RWPE1 (cell line): Measurements from ENCODE around the gene MBP.
"Not testable (repeated sequence)": the region's sequence is repeated elsewhere in the genome, so short reads cannot be mapped to it uniquely, and the experiment has no call there.

ENCODE experiments used
- CTCF ChIA-PET: fragments of 350-600 bp; sonication (Branson Sonifier 250); formaldehyde crosslinking; extraction: SDS; loops from one replicate; lab custom pipeline; 2021; lab: Yijun Ruan, JAX
- POLR2A ChIA-PET: fragments of 400-600 bp; formaldehyde crosslinking; extraction: SDS; loops from one replicate; lab custom pipeline; 2020; ENCODE audit warnings: antibody characterized with exemption; ENCODE audit not compliant: low non-redundant PET; lab: Yijun Ruan, JAX
- DNase-seq: peaks from one replicate; pipeline ENCODE4 v3.0.0; 2012; ENCODE audit warnings: low spot score
- H3K27ac ChIP-seq: fragments of 450-650 bp; 2 replicates; pipeline ENCODE4 v1.5.1; 2017
- CTCF ChIP-seq: fragments of 450-650 bp; conservative IDR thresholded peaks from 2 replicates; pipeline ENCODE4 v1.5.1; 2017; ENCODE audit warnings: low read depth, mild to moderate bottlenecking

Gene MBP

DNA sequence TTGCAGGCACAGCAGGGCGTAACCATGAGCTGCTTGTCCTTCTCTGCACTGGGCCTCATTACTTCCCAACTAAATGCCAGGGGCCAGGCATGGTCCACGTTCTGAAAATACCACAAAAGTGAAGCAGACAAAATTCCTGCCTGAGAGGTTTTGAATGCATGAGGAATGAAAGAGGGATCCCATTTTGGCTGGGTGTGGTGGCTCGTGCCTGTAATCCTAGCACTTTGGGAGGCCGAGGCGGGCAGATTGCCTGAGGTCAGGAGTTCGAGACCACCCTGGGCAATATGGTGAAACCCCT lies 139.5 kb downstream of the MBP start:
- no peak for TF ChIP-seq CTCF
- ChIA-PET CTCF (interaction anchor here (0.6 kb wide), 1 partner anchor 92 kb away, joined by 3 read pairs; no protein-coding TSS in a partner anchor), POLR2A (no interaction called here)
- no peak for DNase-seq
- H3K27ac ChIP-seq = no peak overlapping the region

DNA sequence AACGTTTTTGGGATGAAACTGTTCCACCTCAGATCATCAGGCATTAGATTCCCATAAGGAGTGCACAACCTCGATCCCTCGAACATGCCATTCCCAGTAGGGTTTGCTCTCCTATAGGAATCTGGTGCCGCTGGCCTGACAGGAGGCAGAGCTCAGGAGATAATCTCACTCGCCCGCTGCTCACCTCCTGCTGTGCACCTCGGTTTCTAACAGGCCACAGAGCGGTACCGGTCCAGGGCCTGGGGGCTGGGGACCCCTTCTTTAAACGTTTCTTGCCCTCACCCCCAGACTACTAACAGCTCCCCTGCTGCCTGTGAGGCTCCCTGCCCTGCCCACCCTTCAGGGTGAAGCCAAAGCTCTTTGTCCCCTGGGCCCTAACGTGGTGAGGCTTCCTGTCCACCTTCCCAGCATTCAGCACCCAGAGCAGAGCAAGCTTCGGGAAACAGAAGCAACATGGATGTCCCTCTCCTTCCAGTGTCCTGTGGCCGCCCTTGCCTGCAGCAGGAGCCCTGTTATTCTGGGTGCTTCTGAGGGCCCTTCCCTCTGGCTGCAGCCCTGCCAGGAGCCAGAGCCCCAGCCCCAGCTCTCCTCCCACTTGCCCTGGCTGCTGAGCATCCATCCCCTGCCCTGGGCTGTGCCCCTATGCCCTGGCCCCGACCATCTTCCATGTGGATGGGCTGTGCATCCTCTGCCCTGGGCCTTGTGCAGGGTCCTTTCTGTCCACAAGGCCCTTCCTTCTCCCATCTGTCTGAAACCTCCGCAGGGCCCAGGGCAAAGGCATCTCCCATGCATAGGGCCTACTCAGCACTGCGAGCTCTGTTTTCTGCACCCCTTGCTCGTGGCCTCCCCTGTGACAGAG lies 140.1 kb downstream of the MBP start:
- no peak for DNase-seq
- H3K27ac ChIP-seq = no peak overlapping the region
- ChIA-PET POLR2A (no interaction called here), CTCF (no interaction called here)
- TF ChIP-seq CTCF = no peak

- TF ChIP-seq CTCF = no peak
- POLR2A ChIA-PET = no interaction called here
- H3K27ac ChIP-seq = no peak overlapping the region
- DNase-seq = no peak
- CTCF ChIA-PET = no interaction called here
Measured at GRCh38 chr18:76991021-76991688, 141.4 kb downstream of the MBP start.

- H3K27ac ChIP-seq, POLR2A ChIA-PET, DNase-seq, CTCF ChIA-PET: not testable (repeated sequence)
Measured at GRCh38 chr18:76990343-76991020, 142.1 kb downstream of the MBP start.

DNA sequence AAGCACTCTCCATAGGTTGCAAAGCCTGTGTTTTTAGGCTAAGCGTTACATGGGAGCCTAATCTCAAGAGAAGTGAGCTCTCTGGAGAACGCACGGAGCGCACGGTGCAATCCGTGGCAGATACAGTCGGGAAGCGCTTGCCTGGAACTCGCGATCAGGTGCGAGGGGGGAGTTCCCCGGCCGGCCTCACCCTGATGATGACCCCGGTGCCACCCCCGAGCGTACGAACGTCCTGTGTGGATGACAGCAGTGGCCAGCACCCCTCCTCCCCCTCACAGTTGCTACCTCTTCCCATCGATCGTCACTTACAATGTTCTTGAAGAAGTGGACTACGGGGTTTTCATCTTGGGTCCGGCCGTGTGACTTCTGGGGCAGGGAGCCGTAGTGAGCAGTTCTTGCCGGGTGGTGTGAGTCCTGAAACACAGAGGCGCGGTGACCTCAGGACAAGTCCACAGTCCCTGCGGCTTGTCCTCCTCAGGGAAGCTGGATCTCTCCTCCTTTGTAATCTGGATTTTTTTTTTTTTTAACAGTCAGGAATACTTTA lies 142.9 kb downstream of the MBP start:
- ChIA-PET POLR2A (no interaction called here), CTCF (no interaction called here)
- no peak for TF ChIP-seq CTCF
- H3K27ac ChIP-seq = no peak overlapping the region
- no peak for DNase-seq

DNA sequence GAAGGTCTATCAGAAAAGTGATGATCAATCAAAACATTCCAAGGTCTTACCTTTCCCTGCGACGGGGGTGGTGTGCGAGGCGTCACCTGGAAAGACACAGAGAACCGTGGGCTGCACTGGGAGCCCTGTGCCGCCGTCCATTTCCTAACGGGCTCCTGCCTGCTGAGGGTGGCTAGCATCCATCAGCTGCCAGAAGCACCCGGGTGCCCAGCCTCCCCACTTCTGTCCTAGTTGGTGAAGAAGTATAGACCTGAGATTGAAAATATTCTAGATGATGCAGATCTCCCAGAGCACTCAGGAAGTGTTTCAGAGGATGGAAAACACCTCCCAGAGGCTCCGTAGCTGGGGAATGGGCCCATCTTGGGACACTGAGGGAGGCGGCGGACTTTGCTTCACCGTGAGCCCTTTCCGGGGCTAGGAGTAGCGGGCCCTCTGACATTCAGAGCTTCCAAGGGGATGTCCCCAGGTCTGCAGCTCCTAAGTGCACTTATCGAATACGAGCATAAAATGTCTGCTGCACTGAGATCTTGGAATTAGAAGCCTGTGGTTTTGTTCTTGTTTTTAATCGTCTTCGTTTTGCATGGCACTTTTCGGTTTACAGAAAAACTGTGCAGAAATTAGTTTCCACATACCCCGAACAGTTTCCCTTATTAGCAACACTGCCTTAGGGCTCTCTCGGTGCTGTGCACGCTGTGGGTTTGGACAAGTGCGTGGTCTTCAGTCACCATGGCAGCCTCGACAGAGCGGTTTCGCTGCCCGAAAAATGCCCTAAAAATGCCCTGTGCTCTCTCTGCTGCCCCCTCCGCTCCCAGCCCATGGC lies 143.5 kb downstream of the MBP start:
- no peak for DNase-seq
- TF ChIP-seq CTCF = no peak
- ChIA-PET CTCF (no interaction called here), POLR2A (no interaction called here)
- H3K27ac ChIP-seq = no peak overlapping the region
